Subcutaneous adipose tissue (tissue), 4 donors: Measurements from ENCODE around the gene GMIP. TPM values are rescaled to one million over a fixed set of nuclear protein-coding genes. Genes with fewer than 3 reads are reported as not detected.

ENCODE experiments used
- total RNA-seq, 4 donors: library from RNA; depleted of rRNA; stranded (reverse); fragments of >200 nt; gene quantifications; one replicate each; pipeline ENCODE4 v1.1.0, GENCODE V29; 2016
- TF ChIP-seq, protein P1 (sequence below): fragments of 450-650 bp; IDR thresholded peaks from one replicate; pipeline ENCODE4 v1.5.1; 2016; ENCODE audit warnings: low read depth, mild to moderate bottlenecking, control low read depth, antibody characterized with exemption, moderate library complexity

The GMIP gene
- total RNA-seq, 4 donors from 2014 or later = 5.2 to 18.9 (median 16.5) TPM

DNA sequence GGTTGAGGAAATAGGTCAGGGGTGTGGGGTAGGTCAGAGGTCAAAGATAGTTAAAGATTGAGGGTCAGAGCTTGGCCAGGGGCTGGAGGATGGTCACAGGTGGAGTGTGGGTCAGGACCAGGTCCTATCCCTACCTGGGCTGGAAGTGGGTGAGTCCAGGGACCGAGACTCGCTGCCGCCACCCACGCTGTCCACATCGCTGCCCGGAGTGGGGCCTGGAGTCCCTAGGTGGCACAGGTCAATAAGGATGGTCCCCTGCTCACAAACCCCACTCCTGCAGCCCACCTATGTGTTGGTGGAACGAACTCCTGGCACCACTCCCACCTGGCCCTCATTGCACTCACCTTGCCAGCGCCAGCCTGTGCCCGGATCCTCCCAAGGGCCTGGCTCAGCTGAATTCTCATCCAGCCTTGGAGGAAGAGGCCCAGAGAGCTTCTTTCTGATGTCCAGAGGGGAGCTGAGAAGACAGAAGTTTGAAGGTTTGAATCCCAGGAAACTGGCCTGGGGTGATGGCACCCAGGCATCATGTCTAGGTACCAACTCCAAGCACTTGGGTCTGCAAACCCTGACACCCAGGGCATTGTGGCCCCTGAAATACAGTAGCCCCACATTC is 6.8 kb downstream of the GMIP start:
- TF ChIP-seq, protein P1, sequence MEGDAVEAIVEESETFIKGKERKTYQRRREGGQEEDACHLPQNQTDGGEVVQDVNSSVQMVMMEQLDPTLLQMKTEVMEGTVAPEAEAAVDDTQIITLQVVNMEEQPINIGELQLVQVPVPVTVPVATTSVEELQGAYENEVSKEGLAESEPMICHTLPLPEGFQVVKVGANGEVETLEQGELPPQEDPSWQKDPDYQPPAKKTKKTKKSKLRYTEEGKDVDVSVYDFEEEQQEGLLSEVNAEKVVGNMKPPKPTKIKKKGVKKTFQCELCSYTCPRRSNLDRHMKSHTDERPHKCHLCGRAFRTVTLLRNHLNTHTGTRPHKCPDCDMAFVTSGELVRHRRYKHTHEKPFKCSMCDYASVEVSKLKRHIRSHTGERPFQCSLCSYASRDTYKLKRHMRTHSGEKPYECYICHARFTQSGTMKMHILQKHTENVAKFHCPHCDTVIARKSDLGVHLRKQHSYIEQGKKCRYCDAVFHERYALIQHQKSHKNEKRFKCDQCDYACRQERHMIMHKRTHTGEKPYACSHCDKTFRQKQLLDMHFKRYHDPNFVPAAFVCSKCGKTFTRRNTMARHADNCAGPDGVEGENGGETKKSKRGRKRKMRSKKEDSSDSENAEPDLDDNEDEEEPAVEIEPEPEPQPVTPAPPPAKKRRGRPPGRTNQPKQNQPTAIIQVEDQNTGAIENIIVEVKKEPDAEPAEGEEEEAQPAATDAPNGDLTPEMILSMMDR = no peak

DNA sequence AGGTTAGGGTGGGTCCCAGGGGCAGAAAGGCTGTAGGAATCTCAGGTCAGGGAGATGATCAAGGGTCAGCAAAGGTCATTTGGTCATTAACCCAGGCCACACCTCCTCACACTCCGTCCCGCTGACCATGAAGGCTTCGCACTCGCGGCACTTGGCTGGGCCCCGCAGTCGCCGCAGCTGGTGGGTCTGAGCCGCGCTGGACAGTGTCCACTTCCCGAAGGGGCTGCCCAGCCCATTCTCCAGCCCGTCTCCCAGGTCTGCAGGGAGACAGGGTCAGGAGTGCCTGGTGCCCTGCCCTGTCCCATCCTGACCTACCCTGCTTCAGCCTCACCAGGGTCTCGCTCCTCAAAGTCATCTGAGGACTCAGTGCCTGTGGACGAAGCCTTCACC is 8.1 kb downstream of the GMIP start:
- TF ChIP-seq, protein P1 = no peak

DNA sequence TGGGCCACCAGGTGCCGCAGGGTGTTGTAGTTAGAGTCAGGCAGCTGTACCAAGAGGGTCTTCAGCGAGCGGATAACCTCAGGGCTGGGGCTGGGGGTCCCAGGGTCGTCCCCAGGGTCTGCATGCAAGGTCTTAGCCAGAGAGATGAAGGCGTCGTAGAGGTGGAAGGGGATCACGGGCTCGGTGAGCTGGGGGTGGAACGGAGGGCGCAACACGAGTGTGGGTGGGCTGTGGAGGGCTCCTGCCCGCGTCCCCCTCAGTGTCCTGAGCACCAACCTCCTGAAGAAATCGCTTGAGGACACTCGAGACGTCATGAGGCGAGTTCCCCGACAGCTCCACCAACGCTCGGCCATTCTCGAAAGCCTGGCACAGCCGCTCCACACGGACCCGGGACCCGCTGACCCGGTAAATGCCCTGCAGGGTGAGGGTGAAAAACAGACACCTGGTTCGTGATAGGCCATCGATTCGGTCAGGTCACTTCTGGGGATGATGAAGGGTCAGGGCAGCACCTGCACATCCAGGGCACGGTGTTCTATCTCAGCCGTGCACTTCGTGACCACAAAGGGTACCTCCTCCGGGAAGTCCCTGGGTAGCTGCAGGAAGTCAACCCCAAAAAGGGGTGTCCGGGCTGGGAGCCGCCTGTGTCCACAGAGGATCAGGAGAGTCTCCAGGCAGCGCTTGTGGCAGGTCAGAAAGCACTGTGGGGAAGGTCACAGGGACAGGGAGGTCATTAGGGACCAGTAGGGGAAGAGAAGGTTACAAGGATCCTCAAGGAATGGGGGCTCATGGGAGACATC is 8.7 kb downstream of the GMIP start:
- TF ChIP-seq, protein P1 = no peak

DNA sequence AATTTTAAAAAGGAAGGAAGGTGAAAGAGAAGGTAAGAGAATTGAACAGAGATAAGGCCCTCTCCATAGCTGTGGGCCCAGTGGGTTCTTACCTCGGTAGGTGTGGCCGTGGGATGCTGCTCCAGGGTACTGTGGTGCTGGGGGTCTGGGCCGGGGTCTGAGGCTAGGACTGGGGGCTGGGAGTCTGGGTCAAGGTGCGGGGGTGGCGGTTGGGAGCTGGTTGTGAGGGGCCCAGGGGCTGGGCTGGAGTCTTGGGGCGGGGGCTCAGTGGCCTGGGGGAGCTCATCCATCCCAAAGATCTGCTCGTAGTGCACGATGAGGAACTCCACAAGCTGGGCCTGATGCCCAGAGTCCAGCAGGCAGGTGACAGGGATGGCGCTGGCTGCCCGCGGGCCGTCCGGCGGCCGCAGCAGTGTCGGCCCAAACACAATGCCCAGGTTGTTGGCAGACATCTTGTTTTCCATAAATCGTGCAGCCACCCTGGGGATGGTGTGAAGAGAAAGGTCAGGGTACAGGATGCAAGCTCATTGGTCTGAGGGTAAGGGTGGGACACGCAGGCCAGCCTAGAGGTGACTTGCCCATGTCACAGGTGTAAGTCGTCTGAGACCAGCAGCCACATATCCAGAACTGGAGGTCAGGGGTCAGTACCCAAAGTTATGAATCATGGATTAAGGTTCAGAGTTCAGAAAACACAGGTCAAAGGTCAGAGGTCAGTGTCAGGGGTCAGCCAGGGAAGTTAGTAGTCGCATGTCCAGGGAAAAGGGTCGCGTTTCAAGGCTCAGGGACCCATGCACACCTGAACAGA is 9.5 kb downstream of the GMIP start:
- TF ChIP-seq, protein P1 = no peak

DNA sequence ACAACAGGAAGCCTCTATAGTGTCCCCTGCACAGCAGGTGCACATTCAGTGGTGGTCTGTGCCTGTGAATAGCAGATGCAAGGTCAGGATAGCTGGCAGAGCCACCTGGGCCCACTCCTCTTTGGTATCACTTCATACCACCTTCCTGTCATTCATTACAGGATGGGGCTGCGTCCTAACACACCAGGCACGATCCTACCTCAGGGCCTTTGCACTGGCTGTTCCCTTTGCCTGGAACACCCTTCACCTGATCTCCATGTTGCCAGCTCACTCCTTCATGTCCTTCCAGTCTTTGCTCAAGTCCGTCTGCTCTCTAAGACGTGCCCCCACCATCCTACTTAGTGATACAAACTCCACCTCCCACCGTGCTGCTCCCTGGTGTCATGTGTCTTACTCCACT is 10.8 kb downstream of the GMIP start:
- TF ChIP-seq, protein P1 = no peak

DNA sequence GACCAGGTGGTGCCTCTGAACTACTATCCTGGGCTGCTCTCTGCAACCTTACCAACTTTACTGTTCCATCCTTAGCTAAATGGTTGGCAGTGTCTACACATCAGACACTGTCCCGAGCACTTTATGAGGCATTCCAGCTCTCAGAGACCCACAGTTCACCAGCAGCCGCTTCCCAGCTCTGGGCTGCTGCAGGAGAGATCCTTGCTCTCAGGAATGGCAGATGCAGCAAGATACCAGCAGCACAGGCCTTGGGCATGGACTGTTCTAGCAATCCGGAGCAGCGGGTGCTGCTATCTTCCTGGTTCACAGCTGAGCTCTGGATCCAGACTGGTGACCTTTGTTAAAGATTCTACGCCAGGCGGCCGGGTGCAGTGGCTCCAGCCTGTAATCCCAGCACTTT is 12.1 kb downstream of the GMIP start:
- TF ChIP-seq, protein P1 = no peak

DNA sequence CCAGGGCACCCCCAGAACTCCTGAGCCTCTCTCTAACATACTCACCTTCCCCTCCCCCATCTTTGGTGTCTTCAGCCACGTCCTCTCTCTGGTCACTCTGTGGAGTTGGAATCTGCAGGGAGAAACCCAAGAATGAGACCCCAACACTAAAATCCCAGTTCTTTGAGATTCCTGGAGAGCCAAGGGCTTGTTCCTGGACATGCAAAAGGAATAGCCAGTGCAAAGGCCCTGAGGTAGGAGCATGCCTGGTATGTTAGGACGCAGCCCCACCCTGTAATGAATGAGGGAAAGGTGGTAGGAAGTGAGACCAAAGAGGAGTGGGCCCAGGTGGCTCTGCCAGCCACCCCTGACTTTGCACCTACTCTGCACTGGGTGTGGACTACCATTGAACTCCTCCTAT is 13.0 kb downstream of the GMIP start:
- TF ChIP-seq, protein P1 = no peak
